SK-N-MC (cell line): Measurements from ENCODE around the gene KDM1B.

Experiments used
- EZH2 ChIP-seq: fragments of 200-600 bp; sonication (generic); IDR thresholded peaks from one replicate; pipeline ENCODE4 v1.6.1; 2017; ENCODE audit warnings: antibody characterized with exemption
- POLR2AphosphoS5 ChIP-seq: IDR thresholded peaks from 2 replicates; pipeline ENCODE4 v1.6.1; 2012; ENCODE audit warnings: mild to moderate bottlenecking, low read depth, low read length, borderline replicate concordance

GRCh38 chr6:18237167-18237566, 81.9 kb downstream of the KDM1B start:
- TF ChIP-seq POLR2AphosphoS5 (no peak), EZH2 (no peak)
